ENCODE data around the gene GRM3.

The GRM3 gene

DNA sequence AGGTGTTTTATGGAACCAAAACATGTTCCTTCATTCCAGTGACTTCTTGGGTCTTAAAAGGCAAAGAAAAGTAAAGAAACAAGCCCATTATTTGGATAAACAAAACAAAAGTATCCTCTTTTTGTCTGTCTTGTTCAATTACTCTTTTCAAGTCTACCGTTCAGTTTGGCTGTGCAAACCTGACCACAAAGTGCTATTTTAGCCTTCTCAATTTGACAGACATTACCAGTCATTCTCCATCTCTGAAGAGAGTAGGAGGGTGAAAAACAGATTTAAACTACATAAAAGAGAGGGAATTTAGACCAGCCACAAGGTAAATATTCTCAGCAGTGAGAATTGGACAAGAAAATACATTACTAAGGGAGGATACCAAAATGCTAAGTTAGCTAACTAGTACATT lies 145.2 kb downstream of the GRM3 start:
- no peak for DNase-seq (ENCODE audit: low read depth)

GRCh38 chr7:86790383-86790782 lies 146.7 kb downstream of the GRM3 start:
- no peak for DNase-seq (ENCODE audit: low read depth)

GRCh38 chr7:86792260-86792659 lies 148.6 kb downstream of the GRM3 start:
- DNase-seq (ENCODE audit: low read depth), result no peak

DNA sequence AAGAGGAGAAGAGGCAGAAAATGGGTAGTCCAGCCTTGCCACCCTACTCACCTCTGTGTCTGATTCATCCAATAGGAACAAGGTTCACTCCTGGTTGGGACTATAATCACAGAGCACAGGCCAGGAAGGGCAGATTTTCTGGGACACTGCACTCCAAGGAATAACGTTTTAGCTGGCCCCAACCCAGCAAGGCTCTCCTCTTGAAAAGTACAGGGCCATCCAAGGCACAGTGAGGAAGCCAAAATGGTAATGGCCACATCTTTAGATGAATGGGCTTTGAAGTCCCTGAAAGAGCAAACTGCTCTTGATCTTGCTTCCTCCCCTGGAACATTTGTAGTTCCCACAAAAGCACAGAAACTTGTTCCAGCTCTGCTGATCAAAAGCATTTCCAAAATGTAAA lies 149.4 kb downstream of the GRM3 start:
- DNase-seq (ENCODE audit: low read depth), result no peak

GRCh38 chr7:86814661-86815379 lies 171.1 kb downstream of the GRM3 start:
- DNase-seq (ENCODE audit: low read depth), result no peak

DNA sequence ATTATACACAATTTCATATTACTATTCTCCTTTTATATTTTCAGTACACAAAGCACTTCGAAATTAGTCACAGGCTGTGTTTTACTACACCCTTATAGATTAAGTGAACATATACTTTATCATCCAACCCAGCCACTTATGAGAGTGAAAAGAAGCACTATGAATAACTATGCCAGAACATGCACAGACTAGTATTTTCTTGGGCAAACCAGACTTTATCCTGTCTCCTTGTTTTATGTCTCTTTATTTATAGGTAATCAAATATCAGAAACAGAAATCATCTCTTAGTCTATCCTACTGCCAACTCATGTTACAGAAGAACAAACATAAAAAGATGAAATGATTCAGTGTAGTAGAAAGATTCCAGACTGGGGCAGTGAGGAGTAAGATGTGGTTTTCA lies 171.8 kb downstream of the GRM3 start:
- no peak for DNase-seq (ENCODE audit: low read depth)

DNA sequence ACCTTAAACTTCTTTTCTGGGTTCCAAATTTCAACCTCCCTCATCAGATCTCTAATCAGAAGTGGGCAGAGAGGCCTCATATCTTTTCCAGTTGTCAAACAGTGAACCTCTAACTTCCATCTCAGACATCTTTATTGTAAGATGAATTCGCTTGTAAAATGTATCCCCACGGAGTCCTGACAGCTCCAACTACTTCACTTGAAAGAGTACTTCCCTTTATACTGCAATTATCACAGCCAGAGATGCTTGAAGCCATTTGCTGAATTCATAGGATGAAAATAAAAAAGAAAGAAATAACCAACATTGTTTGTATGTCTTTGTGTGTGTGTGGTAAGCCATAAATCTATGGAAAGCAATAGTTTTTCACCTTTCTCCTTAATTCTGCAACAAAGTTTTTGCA lies 175.2 kb downstream of the GRM3 start:
- no peak for DNase-seq (ENCODE audit: low read depth)

GRCh38 chr7:86823769-86824168 lies 180.1 kb downstream of the GRM3 start:
- DNase-seq (ENCODE audit: low read depth), result no peak

DNA sequence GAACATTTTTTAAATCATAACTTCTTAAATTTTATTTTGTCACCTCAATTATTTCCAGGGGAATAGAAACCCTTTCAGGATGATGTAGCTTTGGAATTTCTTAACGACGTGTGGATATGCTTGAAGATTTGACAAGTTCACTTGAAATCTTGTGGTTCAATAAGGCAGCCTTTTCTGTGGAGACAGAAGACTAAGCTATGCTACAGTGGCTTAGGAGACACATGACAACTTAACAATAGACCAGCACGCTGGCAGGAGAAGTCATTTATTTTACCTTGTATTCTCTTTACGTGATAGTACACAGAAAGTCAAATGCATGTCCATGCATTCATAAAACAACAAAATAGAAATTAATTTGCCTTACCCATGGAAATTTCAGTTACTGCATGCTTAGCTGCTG lies 181.6 kb downstream of the GRM3 start:
- no peak for DNase-seq (ENCODE audit: low read depth)

GRCh38 chr7:86826948-86827347 lies 183.2 kb downstream of the GRM3 start:
- no peak for DNase-seq (ENCODE audit: low read depth)

DNA sequence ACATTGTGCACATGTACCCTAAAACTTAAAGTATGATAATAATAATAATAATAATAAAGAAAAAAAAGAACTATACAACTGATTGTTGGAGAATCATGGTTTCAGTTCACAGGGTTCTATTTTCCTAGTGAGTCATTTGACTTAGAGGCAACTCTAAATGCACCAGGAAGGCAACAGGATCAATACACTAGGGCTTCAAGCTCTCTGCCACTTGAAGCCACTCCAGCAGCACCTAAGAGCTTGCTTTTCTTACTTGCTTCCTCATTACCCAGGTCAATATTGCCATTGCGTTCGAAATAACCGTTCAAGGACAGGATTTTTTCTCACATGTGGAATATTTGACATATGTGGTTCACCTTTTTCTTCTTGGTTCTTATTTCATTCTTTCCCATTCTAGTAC lies 189.7 kb downstream of the GRM3 start:
- no peak for DNase-seq (ENCODE audit: low read depth)

DNA sequence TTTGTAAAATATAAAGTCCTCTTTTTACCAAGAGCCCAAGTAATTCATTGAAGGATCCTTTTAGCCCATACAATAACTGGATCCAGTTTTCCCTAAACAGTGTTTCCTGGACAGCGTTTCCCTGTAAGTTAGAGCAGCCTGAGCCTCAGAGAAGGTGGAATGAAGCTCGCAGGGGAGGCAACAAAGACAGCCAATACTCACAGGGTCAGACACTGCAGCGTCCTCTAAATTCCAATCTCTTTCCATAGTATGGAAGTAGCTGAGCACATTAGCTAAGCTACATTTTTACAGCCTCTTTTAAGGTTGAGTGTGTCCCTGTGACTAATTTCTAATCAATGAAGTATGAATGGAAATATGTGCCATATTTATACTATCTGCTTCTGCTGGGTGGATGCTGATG lies 193.5 kb downstream of the GRM3 start:
- DNase-seq (ENCODE audit: low read depth), result no peak

GRCh38 chr7:86844608-86845007 lies 200.9 kb downstream of the GRM3 start:
- no peak for DNase-seq (ENCODE audit: low read depth)

GRCh38 chr7:86846494-86847190 lies 202.9 kb downstream of the GRM3 start:
- no peak for DNase-seq (ENCODE audit: low read depth)

DNA sequence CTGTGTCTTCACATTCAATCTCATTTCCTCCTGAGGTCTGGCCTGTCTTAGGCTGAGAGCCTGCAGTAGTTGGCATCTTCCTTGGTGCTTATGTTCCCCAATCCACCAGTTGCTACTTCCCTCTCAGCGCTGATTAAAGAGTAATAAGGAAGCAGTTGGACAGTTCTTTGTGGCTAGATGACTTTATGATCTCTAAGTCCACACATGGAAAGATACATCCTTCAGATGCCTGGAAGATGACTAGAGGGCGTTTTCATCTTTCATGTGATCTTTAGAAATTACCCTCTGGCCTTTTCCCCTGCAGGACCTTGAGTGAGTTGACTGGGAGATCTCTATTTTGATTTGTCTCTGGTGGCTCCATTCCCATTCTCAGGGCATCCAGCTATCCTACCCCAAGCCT lies 204.5 kb downstream of the GRM3 start:
- no peak for DNase-seq (ENCODE audit: low read depth)

DNA sequence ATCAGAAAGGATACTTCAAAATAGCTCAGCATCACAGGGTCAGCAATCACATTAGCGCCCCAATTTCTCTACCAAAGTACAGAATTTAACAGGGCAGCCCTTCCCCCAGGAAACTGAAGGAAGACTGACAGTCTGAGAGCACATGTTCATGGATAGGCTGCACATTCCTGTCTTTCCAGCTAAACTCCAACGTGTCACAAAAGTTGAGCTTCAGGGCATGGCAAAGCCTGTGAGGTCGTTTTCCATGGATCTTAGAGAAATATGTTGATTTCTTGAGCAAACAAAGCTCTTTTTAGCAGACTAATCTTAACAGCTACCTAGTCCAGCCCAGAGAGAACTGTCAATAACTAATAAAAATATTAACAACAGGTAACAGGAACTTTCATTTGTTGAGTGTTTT lies 207.9 kb downstream of the GRM3 start:
- no peak for DNase-seq (ENCODE audit: low read depth)

DNA sequence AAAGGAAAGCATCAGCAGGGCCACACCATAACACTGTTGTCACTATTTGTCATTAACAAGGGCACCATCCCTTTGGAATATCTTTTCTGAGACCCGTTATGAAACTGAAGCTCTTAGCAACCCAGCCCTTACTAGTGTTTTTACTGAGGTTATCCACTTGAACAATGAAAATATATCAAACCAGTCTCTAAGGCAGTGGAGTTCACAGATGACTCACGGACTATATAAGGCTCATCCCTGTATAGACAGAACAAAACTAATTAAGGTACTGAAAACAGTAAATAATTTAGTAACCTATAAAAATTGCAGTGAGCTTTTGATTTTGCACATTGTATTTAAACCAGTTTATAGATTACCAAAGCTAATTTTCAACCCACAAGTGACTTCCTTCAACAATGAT lies 219.7 kb downstream of the GRM3 start:
- DNase-seq (ENCODE audit: low read depth), result no peak

DNA sequence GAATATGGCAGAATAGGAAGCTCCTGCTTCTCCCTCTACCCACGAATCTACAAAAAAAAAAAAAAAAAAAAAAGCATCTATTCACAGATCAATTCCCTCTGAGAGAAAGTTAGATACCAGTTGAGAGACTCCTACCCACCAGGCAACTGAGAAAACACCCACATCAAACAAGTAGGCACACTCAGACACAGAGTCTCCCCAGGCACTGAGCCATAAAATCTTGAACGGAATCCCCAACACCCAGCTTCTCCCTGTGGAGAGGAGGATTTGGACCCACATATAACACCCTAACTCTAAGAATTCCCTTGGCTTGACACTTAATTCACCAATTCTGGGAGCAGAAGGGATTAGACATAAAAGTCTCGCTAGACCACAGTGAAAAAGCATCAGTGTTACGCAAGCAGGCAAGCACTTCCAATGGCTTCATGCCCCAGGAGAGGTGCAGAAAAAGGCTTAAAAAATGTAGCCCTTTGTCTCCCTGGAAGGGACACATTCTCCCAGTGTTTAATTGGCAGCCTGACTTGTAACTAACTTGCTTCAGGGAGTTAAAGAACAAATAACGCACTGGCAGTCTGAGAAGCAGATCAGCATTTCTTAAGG lies 223.6 kb downstream of the GRM3 start:
- no peak for DNase-seq (ENCODE audit: low read depth)

DNA sequence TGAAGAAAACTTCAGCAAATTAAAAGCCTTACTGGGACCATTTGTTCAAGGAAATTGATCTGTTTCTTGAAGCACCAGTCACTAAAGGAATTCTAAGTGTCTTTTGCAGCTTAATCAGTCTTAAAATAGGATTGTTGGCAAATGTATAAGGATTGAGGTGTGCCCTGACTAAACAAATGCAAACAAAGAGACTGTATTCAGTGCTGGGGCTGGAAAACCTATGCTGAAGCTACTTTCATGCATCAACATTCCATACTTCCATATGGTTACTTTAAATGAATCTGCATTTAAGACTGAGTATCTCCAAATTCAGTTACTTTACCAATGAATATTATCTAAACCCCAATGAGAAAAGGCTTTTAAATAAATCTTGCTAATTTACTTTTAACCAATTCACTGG lies 232.4 kb downstream of the GRM3 start:
- no peak for DNase-seq (ENCODE audit: low read depth)

GRCh38 chr7:86884152-86884551 lies 240.4 kb downstream of the GRM3 start:
- DNase-seq (ENCODE audit: low read depth), result no peak

DNA sequence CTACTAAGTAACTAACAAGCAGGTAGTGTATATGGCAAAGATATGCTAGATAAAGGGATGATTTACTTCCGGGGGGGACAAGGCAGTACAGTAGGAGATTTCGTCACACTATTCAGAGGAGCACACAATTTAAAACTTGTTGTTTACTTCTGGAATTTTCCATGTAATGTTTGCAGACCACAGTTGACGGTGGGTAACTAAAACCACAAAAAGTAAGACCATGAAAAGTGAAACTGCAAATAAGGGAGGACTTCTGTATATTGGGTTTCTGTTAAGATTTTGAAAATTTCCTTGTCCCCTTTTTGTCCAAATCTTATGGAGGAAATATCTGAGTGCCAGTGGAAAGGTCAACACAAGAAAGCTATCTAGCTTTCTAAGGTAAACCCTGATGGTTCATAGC lies 245.8 kb downstream of the GRM3 start:
- no peak for DNase-seq (ENCODE audit: low read depth)

- DNase-seq (ENCODE audit: low read depth), result no peak
These were observed 254.5 kb downstream of the GRM3 start for GRCh38 chr7:86898171-86898570.

DNA sequence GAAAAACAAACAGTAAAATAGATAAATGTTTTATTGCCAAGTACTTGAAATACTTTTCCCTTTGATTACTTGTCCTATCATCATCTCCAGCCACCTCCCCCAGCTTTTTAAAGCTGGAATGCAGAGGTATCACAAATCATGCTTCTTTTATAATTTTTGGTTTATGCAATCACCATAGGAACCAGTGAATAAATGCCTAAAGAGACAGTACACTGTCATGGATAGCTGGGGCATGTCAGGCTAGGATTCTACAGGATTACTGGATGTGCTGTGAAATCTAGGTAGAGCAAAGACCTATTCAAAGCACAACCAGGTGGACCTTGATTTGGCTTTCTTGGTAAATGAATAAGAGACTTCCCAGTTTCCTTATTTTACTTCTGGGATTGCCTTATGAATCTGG lies 257.2 kb downstream of the GRM3 start:
- DNase-seq (ENCODE audit: low read depth), result no peak

All from stimulated activated CD8-positive, alpha-beta memory T cell treated with anti-CD3 and anti-CD28 coated beads, Interleukin-4, amount 100 ng/mL, for 24 hours (primary cell).